ENCODE measurements around the gene CCDC141.
A peak's percentile ranks its signal among the peaks of the same experiment; 100 is the strongest.

The CCDC141 gene

DNA sequence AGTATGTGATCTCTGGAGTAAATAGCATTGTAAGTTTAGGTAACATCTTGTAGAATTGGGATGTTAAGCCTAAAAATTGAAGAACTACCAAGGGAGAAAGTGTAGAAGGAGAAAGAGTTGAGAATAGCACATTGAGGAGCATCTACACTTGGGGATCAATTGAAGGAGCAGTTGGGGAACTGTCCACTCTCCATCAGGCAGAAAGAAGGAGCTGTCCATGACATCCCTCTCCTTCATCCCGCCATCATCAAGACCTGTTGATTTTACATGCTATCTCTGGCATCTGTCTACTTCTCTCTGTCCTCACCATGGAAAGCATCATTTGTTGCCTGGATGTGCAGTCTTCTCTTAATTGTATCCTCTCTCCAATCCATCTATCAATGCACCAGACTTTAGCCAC, 87.8 kb downstream of the CCDC141 start:
- TF ChIP-seq POLR2A (IDR thresholded peaks at IDR 0.05; ENCODE audit: low read depth, low read length), result no peak

GRCh38 chr2:178954049-178954448, 95.9 kb downstream of the CCDC141 start:
- DNase-seq (ENCODE audit: insufficient read length, low spot score), result no peak
- no peak for FAIRE-seq
- TF ChIP-seq POLR2A (IDR thresholded peaks at IDR 0.05; ENCODE audit: low read depth, low read length), result no peak

More for the DNA sequence above, 87.8 kb downstream of the CCDC141 start:
- FAIRE-seq (no peak), DNase-seq (ENCODE audit: insufficient read length, low spot score) (no peak)

- no peak for TF ChIP-seq POLR2A (IDR thresholded peaks at IDR 0.05; ENCODE audit: low read depth, low read length)
- FAIRE-seq, result no peak
Observed at GRCh38 chr2:178951266-178952006, 98.5 kb downstream of the CCDC141 start.

DNA sequence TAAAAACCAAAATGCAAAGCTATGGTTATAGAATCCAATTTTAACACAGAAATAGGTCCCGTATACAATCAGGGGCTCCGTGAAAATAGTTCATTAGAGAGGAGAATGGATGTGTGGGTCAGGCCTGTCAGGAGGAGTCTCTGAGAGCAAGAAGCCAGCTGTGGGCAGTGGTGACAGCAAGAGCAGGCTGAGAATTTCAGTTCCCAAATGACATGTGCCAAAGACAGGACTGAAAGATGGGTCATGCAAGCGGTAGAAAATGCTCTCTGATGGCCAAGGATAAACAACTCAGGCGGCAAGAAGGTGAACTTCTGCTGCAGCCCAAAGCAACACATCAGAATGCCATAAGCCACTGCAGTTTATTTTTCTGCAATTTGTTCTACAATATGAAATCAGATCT, 100.4 kb downstream of the CCDC141 start:
- no peak for TF ChIP-seq POLR2A (IDR thresholded peaks at IDR 0.05; ENCODE audit: low read depth, low read length)
- DNase-seq (ENCODE audit: insufficient read length, low spot score) (no peak), FAIRE-seq (no peak)

More at GRCh38 chr2:178951266-178952006, 98.5 kb downstream of the CCDC141 start:
- no peak for DNase-seq (ENCODE audit: insufficient read length, low spot score)

- no peak for TF ChIP-seq POLR2A (IDR thresholded peaks at IDR 0.05; ENCODE audit: low read depth, low read length)
- no peak for DNase-seq (ENCODE audit: insufficient read length, low spot score)
- no peak for FAIRE-seq
Observed at GRCh38 chr2:178949151-178949550, 100.8 kb downstream of the CCDC141 start.

GRCh38 chr2:178947006-178947405, 102.9 kb downstream of the CCDC141 start:
- DNase-seq (ENCODE audit: insufficient read length, low spot score), result no peak
- no peak for TF ChIP-seq POLR2A (IDR thresholded peaks at IDR 0.05; ENCODE audit: low read depth, low read length)
- no peak for FAIRE-seq

- DNase-seq (ENCODE audit: insufficient read length, low spot score) (no peak), FAIRE-seq (no peak)
- TF ChIP-seq POLR2A (IDR thresholded peaks at IDR 0.05; ENCODE audit: low read depth, low read length), result no peak
Observed at GRCh38 chr2:178946494-178946893, 103.4 kb downstream of the CCDC141 start.

- no peak for FAIRE-seq
Observed at GRCh38 chr2:178943745-178944144, 106.2 kb downstream of the CCDC141 start.

DNA sequence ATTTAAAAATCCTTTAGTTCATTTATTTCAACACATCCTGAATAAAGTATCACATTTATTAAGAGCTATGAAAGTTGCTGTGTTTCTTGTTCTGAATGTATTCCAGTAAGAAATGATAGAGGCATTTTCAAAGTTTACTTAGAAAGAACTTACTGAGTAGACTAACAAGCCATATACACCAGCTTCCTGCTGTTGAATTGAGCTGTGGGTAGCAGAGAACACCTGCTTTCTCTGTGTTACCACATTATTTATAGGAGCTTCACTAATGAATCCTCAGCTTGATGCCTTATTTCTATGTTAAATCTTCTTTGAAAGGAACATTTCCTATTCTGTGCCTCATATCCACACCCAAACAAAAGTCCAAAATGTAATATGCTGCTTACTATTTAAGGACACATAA, 115.4 kb downstream of the CCDC141 start:
- FAIRE-seq (no peak), DNase-seq (ENCODE audit: insufficient read length, low spot score) (no peak)
- TF ChIP-seq POLR2A (IDR thresholded peaks at IDR 0.05; ENCODE audit: low read depth, low read length), result no peak

More at GRCh38 chr2:178943745-178944144, 106.2 kb downstream of the CCDC141 start:
- no peak for TF ChIP-seq POLR2A (IDR thresholded peaks at IDR 0.05; ENCODE audit: low read depth, low read length)
- no peak for DNase-seq (ENCODE audit: insufficient read length, low spot score)

DNA sequence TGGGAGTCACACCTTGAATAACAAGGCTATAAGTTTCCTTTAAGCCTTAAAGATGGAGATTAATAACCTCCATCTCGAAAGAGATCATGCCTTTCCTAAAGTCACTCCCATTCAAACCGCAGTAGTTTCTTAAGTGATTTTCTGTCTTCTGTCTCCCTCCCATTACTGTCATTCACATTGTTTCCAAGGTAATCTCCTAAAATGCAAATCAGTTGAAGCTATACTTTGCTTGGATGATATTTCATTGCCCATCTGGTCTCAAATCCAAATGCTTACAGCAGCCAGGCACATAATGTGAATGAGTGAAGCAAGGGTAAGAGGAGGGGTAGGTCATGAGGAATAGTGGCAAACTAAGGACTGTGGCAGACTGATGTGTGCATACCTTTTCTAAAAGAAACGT, 116.4 kb downstream of the CCDC141 start:
- TF ChIP-seq POLR2A (IDR thresholded peaks at IDR 0.05; ENCODE audit: low read depth, low read length), result no peak
- DNase-seq (ENCODE audit: insufficient read length, low spot score) (no peak), FAIRE-seq (no peak)

DNA sequence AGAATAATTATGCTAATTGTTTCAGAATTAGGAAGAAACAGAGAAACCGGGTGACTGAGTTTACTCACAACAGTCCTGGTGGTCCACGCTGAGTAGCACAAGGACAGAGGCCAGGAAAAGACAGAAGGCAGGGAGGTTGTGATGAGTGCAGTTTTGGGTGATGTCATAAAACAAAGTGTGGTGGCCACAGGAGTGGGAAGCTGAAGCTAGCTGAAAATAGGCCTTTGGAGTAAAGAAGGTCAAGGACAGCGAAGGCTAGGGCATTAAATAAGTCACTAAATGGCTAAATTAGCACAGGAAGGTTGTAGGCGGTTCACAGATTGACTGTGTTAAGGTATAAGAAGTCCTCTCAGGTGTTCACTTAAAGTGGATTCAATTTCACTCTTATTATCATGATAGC, 121.9 kb downstream of the CCDC141 start:
- FAIRE-seq (no peak), DNase-seq (ENCODE audit: insufficient read length, low spot score) (no peak)
- TF ChIP-seq POLR2A (IDR thresholded peaks at IDR 0.05; ENCODE audit: low read depth, low read length), result no peak

DNA sequence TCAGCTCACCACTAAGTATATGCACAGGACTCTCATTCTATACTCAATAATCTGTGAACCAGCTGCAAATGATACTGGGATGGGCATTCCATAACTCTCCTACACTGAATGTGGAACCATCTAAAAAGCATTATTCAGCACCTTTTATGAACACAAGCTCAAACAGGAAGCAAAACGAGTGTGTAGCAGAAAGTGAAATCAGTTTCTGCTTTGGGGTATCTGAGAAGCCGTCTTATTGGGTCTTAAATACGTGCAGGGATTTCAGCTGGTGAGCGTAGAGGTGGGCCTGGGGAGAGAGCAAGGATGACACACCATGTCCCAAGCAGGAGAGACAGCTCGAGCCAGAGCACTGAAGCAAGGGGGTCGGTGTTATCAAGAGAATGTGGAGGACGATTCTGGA, 122.8 kb downstream of the CCDC141 start:
- DNase-seq (ENCODE audit: insufficient read length, low spot score), result no peak
- FAIRE-seq, result no peak
- no peak for TF ChIP-seq POLR2A (IDR thresholded peaks at IDR 0.05; ENCODE audit: low read depth, low read length)

- peak; percentile 50 for FAIRE-seq
- DNase-seq (ENCODE audit: insufficient read length, low spot score), result no peak
- TF ChIP-seq POLR2A (IDR thresholded peaks at IDR 0.05; ENCODE audit: low read depth, low read length), result no peak
Observed at GRCh38 chr2:178924817-178925216, 125.1 kb downstream of the CCDC141 start.

DNA sequence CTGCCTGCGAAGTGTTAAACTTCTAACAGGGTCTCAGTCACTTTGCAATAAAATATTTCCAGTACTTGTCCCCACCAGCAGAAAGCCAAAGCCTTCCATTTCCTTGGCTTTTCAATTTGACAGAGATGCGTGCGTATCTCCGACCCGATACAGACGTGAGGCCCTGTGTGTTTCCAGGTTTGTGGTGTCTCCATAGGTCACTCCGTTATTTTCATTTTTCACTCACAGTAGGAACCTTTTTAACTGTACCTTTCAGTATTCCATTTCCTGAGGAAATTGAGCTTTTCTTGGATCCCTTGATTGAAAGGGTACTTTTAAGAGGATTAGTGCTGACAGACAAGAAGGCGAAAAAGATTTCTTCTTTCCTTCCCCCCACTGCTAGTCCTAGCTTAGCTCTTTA, 126.4 kb downstream of the CCDC141 start:
- no peak for TF ChIP-seq POLR2A (IDR thresholded peaks at IDR 0.05; ENCODE audit: low read depth, low read length)
- FAIRE-seq, result no peak
- no peak for DNase-seq (ENCODE audit: insufficient read length, low spot score)

GRCh38 chr2:178920916-178921513, 128.9 kb downstream of the CCDC141 start:
- no peak for DNase-seq (ENCODE audit: insufficient read length, low spot score)
- TF ChIP-seq POLR2A (IDR thresholded peaks at IDR 0.05; ENCODE audit: low read depth, low read length), result no peak
- no peak for FAIRE-seq

Data from H54 (cell line).